Measurements from ENCODE around the gene RCC1.

The RCC1 gene

DNA sequence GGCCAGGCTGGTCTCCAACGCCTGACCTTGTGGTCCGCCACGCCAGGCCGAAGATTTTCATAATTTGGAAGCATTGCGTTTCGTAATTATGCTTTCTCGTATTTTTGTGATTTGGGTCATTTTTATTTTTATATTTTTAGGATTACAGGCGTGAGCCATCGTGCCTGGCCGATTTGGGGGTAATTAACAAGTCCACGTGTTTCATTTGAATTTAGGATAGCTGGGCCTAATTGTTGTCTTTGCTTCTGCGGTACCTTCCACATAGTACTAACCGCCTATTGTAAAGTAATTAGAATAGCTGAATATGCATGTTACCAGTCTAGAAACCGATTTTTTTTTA lies 1.0 kb downstream of the RCC1 start:
- peak overlapping the region; percentile 84 for H3K4me3 ChIP-seq (ENCODE audit: low read depth, low read length)
- DNase-seq (ENCODE audit: low read depth) = no peak
- no peak for TF ChIP-seq CTCF (IDR thresholded peaks at IDR 0.05; ENCODE audit: low read depth, low read length, missing control alignments)
- in situ Hi-C loops (cut with HindIII; ENCODE audit: low sequenced_read_pairs) = no loop called here

DNA sequence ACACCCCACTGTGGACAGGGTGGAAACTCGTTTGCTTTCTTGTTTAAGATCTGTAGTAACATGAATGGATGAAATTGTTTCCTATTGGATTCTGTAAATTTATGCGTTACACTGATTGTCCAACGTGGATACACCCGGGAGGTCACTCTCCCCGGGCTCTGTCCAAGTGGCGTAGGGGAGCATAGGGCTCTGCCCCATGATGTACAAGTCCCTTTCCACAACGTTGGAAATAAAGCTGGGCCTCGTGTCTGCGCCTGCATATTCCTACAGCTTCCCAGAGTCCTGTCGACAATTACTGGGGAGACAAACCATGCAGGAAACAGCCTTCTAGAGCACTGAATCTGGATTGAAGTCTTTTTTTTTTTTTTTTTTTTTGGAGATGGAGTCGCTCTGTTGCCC lies 1.4 kb downstream of the RCC1 start:
- no peak for DNase-seq (ENCODE audit: low read depth)
- in situ Hi-C loops (cut with HindIII; ENCODE audit: low sequenced_read_pairs) = no loop called here
- H3K4me3 ChIP-seq (ENCODE audit: low read depth, low read length) = peak overlapping the region; percentile 84
- no peak for TF ChIP-seq CTCF (IDR thresholded peaks at IDR 0.05; ENCODE audit: low read depth, low read length, missing control alignments)

DNA sequence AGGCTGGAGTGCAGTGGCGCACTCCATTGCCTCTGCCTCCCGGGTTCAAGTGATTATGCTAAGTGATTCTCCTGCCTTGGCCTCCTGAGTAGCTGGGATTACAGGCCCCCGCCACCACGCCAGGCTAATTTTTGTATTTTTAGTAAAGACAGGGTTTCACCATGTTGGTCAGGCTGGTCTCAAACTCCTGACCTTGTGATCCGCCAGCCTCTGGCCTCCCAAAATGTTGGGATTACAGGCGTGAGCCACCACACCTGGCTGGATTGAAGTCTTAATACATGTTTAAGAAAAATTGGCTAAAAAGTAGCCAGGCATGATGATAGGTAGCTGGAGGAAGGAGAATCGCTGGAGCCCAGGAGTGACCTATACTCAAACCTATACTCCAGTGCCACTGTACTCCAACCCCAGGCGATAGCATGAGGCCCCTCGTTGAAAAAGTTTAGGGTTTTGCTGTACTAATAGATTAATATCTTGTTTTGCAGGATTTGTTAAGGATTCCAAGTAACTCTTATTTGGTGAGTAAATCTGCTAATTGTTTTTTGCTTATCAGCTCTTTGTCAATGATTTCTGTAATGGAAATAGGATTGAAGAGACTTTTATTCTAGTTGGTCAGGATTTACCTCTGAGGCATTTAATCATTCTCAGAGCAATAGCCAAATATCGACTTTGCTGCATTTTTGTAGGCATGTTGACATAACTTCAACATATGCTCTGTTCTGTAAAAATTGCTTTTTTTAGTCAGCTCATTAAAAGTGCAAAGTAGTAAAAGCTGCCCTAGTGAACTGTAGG lies 2.0 kb downstream of the RCC1 start:
- in situ Hi-C loops (cut with HindIII; ENCODE audit: low sequenced_read_pairs) = no loop called here
- TF ChIP-seq CTCF (IDR thresholded peaks at IDR 0.05; ENCODE audit: low read depth, low read length, missing control alignments) = no peak
- no peak for DNase-seq (ENCODE audit: low read depth)
- peak overlapping the region; percentile 84 for H3K4me3 ChIP-seq (ENCODE audit: low read depth, low read length)

DNA sequence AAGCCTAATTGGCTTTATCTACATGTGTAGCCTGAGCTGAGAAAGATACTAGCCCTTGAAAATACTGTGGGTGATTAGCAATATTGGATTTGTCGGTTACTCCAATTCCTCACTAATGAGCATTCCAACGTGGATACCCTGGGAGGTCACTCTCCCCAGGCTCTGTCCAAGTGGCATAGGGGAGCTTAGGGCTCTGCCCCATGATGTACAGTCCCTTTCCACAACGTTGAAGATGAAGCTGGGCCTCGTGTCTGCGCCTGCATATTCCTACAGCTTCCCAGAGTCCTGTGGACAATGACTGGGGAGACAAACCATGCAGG lies 2.6 kb downstream of the RCC1 start:
- peak overlapping the region; percentile 84 for H3K4me3 ChIP-seq (ENCODE audit: low read depth, low read length)
- in situ Hi-C loops (cut with HindIII; ENCODE audit: low sequenced_read_pairs) = no loop called here
- TF ChIP-seq CTCF (IDR thresholded peaks at IDR 0.05; ENCODE audit: low read depth, low read length, missing control alignments) = no peak
- DNase-seq (ENCODE audit: low read depth) = no peak

DNA sequence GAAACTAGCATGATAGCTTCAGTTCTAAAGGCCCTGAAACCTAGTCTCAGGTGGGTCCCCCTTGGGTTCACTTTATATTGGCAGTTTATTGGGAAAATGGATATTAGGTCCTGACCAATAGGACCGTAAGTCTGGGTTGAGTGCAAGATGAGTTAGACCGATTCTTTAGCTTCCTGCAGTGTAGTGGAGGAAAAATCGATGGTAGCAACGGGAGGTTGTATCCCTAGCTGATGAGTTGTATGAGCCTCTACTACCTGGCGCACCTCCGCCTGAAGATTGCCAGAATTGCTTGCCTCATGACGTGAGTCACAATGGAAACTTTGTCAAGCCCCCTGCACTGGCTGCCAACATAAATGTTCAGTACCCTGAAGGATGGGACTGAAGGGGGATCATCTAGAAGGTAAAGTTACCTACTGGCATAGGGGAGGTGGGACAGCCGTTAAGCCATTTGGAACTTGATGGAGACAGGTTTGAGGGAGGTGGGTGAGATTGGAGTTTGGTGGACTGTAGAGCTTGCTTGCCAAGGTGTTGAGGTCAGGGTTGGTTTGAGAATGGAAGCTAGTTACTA lies 3.9 kb downstream of the RCC1 start:
- no peak for DNase-seq (ENCODE audit: low read depth)
- in situ Hi-C loops (cut with HindIII; ENCODE audit: low sequenced_read_pairs) = no loop called here
- TF ChIP-seq CTCF (IDR thresholded peaks at IDR 0.05; ENCODE audit: low read depth, low read length, missing control alignments) = no peak
- H3K4me3 ChIP-seq (ENCODE audit: low read depth, low read length) = peak overlapping the region; percentile 84

GRCh38 chr1:28510273-28510969 lies 4.6 kb downstream of the RCC1 start:
- in situ Hi-C loops (cut with HindIII; ENCODE audit: low sequenced_read_pairs) = no loop called here
- peak overlapping the region; percentile 84 for H3K4me3 ChIP-seq (ENCODE audit: low read depth, low read length)
- no peak for DNase-seq (ENCODE audit: low read depth)
- no peak for TF ChIP-seq CTCF (IDR thresholded peaks at IDR 0.05; ENCODE audit: low read depth, low read length, missing control alignments)

Data from astrocyte of the cerebellum (primary cell).